ENCODE data around the gene CDHR4. TPM values are rescaled to one million over a fixed set of nuclear protein-coding genes. Genes with fewer than 3 reads are reported as not detected.
A peak's percentile ranks its signal among the peaks of the same experiment; 100 is the strongest.

Gene CDHR4
- polyA plus RNA-seq, 3 donors, result not detected

DNA sequence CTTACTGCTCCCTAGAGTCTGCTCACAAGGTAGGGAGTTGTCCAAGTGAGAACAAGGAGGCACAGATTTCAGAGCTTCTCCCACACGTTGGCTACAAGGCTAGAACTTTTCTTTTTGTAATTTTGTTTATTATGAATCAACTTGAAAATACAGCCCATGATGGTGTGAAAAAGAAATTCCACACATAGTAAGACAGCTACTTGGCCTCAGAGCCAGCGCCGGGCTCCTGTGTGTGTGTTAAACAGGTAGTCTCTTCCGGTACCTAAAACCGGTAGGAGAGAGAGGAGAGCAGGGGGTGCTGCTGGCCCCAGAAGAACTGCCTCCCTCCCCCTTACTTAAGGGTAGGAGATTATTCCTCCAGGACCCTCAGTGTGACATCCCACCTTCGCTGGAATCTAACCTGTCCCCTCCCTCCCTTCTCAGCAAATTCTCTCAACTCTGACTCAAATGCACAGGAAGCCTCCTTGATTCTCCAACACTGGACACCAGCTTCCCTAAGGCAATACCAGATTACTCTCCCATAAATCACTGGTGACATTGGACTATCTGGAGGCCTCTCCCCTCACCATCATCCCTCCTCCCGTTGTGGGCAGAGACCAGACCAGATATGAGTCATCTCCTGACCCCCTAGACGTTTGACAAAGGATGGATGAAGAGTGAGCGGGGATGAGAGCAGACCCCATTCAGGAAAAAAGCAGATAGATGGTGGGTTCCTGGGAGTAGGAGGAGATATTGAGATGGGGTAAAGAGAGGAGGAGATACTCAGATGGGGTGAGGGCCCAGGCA, 8.9 kb downstream of the CDHR4 start:
- H3K27me3 ChIP-seq (ENCODE audit: control insufficient read depth in 2 of 2, insufficient read depth in 2 of 2, low read length in 2 of 2), result no peaks in the 10 kb centered on the region
- no peak overlapping the region for H3K4me2 ChIP-seq (replicated peaks; ENCODE audit: extremely low read depth, low read length, poor library complexity, severe bottlenecking)
- Mint-ChIP-seq H3K27me3 (ENCODE audit: low read depth in 3 of 3) (peaks cover 0 to 6% (median 4%) of the 10 kb centered on the region in 3 donors), H3K9me3 (peaks cover 0 to 2% (median 0%) of the 10 kb centered on the region in 7 donors), H3K4me1 (peaks cover 15% of the 10 kb centered on the region), H3K27ac (no peak overlapping the region), H3K36me3 (no peaks in the 10 kb centered on the region), H3K4me3 (no peak overlapping the region)
- H3K4me1 ChIP-seq (ENCODE audit: control insufficient read depth in 1 of 2, insufficient read depth in 2 of 2, low read length in 2 of 2), result peaks cover 8 to 9% of the 10 kb centered on the region in 2 donors
- H3K4me3 ChIP-seq (replicated peaks in 1 of 3; ENCODE audit: low read depth in 2 of 3, low read length in 3 of 3), result no peak overlapping the region
- H4K20me1 ChIP-seq (ENCODE audit: insufficient read depth, low read length), result no peaks in the 10 kb centered on the region
- no peak overlapping the region for H3K9ac ChIP-seq (ENCODE audit: insufficient read depth, low read length, poor library complexity, severe bottlenecking)
- intact Hi-C loops (cut with micrococcal nuclease), result no loop called here
- H3K79me2 ChIP-seq (ENCODE audit: insufficient read depth, low read length), result peaks cover 5% of the 10 kb centered on the region
- no peak overlapping the region for H3K27ac ChIP-seq (ENCODE audit: low read depth in 1 of 2, low read length in 2 of 2)
- no peak overlapping the region for H2AFZ ChIP-seq (ENCODE audit: insufficient read depth, low read depth, low read length, poor library complexity, severe bottlenecking)
- H3K9me3 ChIP-seq (replicated peaks in 1 of 2; ENCODE audit: control insufficient read depth in 1 of 2, insufficient read depth in 1 of 2, low read length in 2 of 2), result no peaks in the 10 kb centered on the region
- 70% methylated on average over 3 of the region's 9 CpGs for WGBS (ENCODE audit: insufficient coverage)
- H3K36me3 ChIP-seq (replicated peaks in 1 of 2; ENCODE audit: control insufficient read depth in 1 of 2, insufficient read depth in 2 of 2, low read length in 2 of 2), result no peaks in the 10 kb centered on the region
- no peak for DNase-seq
- TF ChIP-seq, protein P1, sequence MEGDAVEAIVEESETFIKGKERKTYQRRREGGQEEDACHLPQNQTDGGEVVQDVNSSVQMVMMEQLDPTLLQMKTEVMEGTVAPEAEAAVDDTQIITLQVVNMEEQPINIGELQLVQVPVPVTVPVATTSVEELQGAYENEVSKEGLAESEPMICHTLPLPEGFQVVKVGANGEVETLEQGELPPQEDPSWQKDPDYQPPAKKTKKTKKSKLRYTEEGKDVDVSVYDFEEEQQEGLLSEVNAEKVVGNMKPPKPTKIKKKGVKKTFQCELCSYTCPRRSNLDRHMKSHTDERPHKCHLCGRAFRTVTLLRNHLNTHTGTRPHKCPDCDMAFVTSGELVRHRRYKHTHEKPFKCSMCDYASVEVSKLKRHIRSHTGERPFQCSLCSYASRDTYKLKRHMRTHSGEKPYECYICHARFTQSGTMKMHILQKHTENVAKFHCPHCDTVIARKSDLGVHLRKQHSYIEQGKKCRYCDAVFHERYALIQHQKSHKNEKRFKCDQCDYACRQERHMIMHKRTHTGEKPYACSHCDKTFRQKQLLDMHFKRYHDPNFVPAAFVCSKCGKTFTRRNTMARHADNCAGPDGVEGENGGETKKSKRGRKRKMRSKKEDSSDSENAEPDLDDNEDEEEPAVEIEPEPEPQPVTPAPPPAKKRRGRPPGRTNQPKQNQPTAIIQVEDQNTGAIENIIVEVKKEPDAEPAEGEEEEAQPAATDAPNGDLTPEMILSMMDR (IDR thresholded peaks at IDR 0.05), result no peak

DNA sequence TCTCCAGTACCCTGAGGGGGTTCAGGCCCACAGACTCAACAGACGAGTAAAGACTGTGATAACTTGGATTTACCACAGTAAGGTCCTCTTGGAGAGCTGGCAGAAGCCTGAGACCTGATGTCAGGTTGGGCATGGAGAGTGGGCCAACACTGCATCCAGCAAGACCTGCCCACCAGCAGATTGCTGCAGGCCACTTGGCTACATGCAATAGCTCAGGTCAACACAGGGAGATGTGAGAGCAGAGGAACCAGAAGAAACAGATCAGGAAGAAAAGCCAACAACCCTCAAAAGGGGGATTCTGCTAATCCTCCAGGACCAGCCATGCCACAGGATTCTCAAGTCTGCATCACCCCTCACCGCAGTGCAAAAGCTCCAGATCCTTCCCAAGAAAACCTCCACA, 11.6 kb downstream of the CDHR4 start:
- Mint-ChIP-seq H3K36me3 (peaks cover 14 to 19% of the 10 kb centered on the region in 2 donors), H3K27ac (peak overlapping the region in 1 of 7 donors; percentile 7), H3K4me1 (peaks cover 28% of the 10 kb centered on the region), H3K9me3 (peaks cover 0 to 2% (median 0%) of the 10 kb centered on the region in 7 donors), H3K4me3 (no peak overlapping the region), H3K27me3 (ENCODE audit: low read depth in 3 of 3) (peaks cover 0 to 8% (median 4%) of the 10 kb centered on the region in 3 donors)
- H3K9me3 ChIP-seq (replicated peaks in 1 of 2; ENCODE audit: control insufficient read depth in 1 of 2, insufficient read depth in 1 of 2, low read length in 2 of 2), result no peaks in the 10 kb centered on the region
- intact Hi-C loops (cut with micrococcal nuclease), result loop anchor here (5.0 to 10.0 kb wide), 2 partner anchors 63 to 66 kb away; partner anchors contain the start of gene GMPPB (in 2 of the 2)
- no peak overlapping the region for H3K9ac ChIP-seq (ENCODE audit: insufficient read depth, low read length, poor library complexity, severe bottlenecking)
- H4K20me1 ChIP-seq (ENCODE audit: insufficient read depth, low read length), result peaks cover 2% of the 10 kb centered on the region
- H3K27me3 ChIP-seq (ENCODE audit: control insufficient read depth in 2 of 2, insufficient read depth in 2 of 2, low read length in 2 of 2), result no peaks in the 10 kb centered on the region
- H3K4me1 ChIP-seq (ENCODE audit: control insufficient read depth in 1 of 2, insufficient read depth in 2 of 2, low read length in 2 of 2), result peaks cover 18 to 21% of the 10 kb centered on the region in 2 donors
- DNase-seq, result peak in 1 of 3 donors; percentile 3
- no peak overlapping the region for H3K27ac ChIP-seq (ENCODE audit: low read depth in 1 of 2, low read length in 2 of 2)
- H3K79me2 ChIP-seq (ENCODE audit: insufficient read depth, low read length), result peaks cover 32% of the 10 kb centered on the region
- TF ChIP-seq, protein P1 (IDR thresholded peaks at IDR 0.05), result no peak
- H3K4me3 ChIP-seq (replicated peaks in 1 of 3; ENCODE audit: low read depth in 2 of 3, low read length in 3 of 3), result no peak overlapping the region
- WGBS (ENCODE audit: insufficient coverage), result 100% methylated on average over 1 of the region's 2 CpGs
- peaks cover 0 to 4% of the 10 kb centered on the region in 2 donors for H3K36me3 ChIP-seq (replicated peaks in 1 of 2; ENCODE audit: control insufficient read depth in 1 of 2, insufficient read depth in 2 of 2, low read length in 2 of 2)
- H3K4me2 ChIP-seq (replicated peaks; ENCODE audit: extremely low read depth, low read length, poor library complexity, severe bottlenecking), result no peak overlapping the region
- peak overlapping the region; percentile 46 for H2AFZ ChIP-seq (ENCODE audit: insufficient read depth, low read depth, low read length, poor library complexity, severe bottlenecking)

All from CD14-positive monocyte (primary cell).